Lung (tissue), 12 donors: ENCODE measurements around the gene SH3GL1. TPM values are rescaled to one million over a fixed set of nuclear protein-coding genes. Genes with fewer than 3 reads are reported as not detected.

ENCODE experiments used
- ATAC-seq: fragments of 200-7000 bp; cut with Tn5 transposase; one replicate; pipeline ENCODE4 v1.9.1; 2020; ENCODE audit warnings: moderate number of reproducible peaks; ENCODE audit not compliant: insufficient read depth, low FRiP score
- DNase-seq, 3 donors: peaks; one replicate each; pipeline ENCODE4 v3.0.0-alpha.2; 2013 to 2017
- H3K27ac ChIP-seq, 2 donors: one replicate each; pipeline ENCODE4 v1.5.1; 2013; ENCODE audit warnings: mild to moderate bottlenecking in 2 of 2, moderate library complexity in 2 of 2, control low read depth in 1 of 2, inconsistent platforms in 1 of 2, low read depth in 1 of 2, low read length in 1 of 2
- H3K27me3 ChIP-seq, 3 donors: one replicate each; pipeline ENCODE4 v1.5.1; 2013; ENCODE audit warnings: low read length in 2 of 3; ENCODE audit not compliant: control insufficient read depth in 3 of 3, insufficient read depth in 3 of 3
- H3K36me3 ChIP-seq, 4 donors: one replicate each; pipeline ENCODE4 v1.5.1; 2013; ENCODE audit warnings: low read length in 4 of 4, mild to moderate bottlenecking in 1 of 4, moderate library complexity in 1 of 4; ENCODE audit not compliant: control insufficient read depth in 4 of 4, insufficient read depth in 4 of 4
- H3K4me1 ChIP-seq, 5 donors: one replicate each; pipeline ENCODE4 v1.5.1; 2013; ENCODE audit warnings: low read length in 5 of 5, mild to moderate bottlenecking in 2 of 5, moderate library complexity in 1 of 5; ENCODE audit not compliant: control insufficient read depth in 5 of 5, insufficient read depth in 5 of 5
- H3K4me3 ChIP-seq: one replicate; pipeline ENCODE4 v1.5.1; 2013; ENCODE audit warnings: mild to moderate bottlenecking, control low read depth, moderate library complexity
- H3K9ac ChIP-seq, 2 donors: one replicate each; pipeline ENCODE4 v1.5.1; 2013; ENCODE audit warnings: low read length in 2 of 2, control low read depth in 1 of 2; ENCODE audit not compliant: insufficient read depth in 1 of 2
- H3K9me3 ChIP-seq, 4 donors: one replicate each; pipeline ENCODE4 v1.5.1; 2013; ENCODE audit warnings: low read length in 3 of 4, mild to moderate bottlenecking in 1 of 4, moderate library complexity in 1 of 4; ENCODE audit not compliant: control insufficient read depth in 4 of 4, insufficient read depth in 3 of 4
- WGBS, 2 donors: extraction: QIAGEN DNeasy Blood & Tissue Kit; methylation state at CpG; one replicate each; pipeline ENCODE4 v1.1.7; 2013; 5-methylcytosine and 5-hydroxymethylcytosine counted together
- polyA plus RNA-seq, 2 donors: library from polyadenylated mRNA; stranded (reverse); fragments of 200-250 nt; gene quantifications; one replicate each; pipeline ENCODE4 v1.2.1, GENCODE V29; 2013
- total RNA-seq, 2 donors: library from RNA; depleted of rRNA in 1 of 2; stranded (reverse); fragments of >200 nt in 1 of 2; gene quantifications; one replicate each; pipeline ENCODE4 v1.2.1, GENCODE V29; 2014 to 2021
- TF ChIP-seq, protein P1 (sequence below): IDR thresholded peaks from 2 replicates; pipeline ENCODE4 v1.5.1; 2012; ENCODE audit warnings: mild to moderate bottlenecking; ENCODE audit errors: control extremely low read depth, extremely low read depth
- donor health status: control.
- donor health status: control.
- donor health status: Bipolar disorder and iron deficiency.
- donor health status: healthy.
- donor health status: DM: yes; HTN: yes; CAD: no.

The SH3GL1 gene
- total and polyA plus RNA-seq, 4 donors: 30.6 to 68.6 (median 59.2) TPM

DNA sequence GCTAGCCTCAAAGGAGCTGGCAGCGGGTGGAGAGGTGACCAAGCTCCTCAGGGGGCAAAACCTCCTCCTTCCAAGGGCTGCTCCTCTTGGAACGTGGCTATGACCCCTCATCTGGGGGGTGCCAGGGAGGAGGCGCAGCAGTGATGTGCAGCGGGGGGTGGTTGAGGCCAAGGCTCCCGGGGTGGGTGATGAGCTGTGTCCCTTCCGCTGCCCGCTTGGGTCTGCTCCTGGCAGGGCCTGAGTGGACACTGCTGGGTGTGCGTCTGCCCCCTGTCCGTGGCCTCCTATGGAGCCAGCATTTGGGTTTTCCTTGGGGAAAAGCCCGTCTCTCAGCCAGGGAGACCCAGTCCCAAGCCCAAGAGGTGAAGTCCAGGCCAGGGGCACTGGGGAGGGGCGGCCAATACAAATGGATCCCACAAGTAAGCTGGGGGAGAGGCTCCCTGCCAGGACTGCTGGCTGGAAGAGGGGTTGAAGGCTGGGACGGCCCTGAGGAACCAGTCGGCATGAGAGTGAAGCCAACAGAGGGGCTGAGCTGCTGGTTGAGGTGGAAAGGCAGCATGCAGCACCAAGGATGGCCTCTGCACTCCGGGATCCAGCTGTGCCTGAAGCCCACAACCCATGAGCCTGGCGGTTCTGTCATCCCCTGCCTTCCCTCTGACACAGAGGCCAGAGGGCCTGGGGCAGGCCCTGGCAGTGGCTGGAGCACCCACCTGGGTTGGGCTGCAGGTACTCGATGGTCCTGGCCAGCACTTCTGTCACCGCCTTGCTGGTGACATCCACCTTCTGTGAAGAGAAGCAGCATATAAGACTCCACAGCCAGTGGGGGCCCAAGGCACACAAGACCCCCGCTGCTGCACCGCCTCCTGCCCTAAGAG is 34.3 kb downstream of the SH3GL1 start:
- Histone ChIP-seq H3K27me3 (no peaks in the 10 kb centered on the region), H3K4me1 (peaks cover 6 to 49% (median 25%) of the 10 kb centered on the region in 5 donors), H3K9me3 (no peaks in the 10 kb centered on the region), H3K9ac (no peak overlapping the region), H3K36me3 (peaks cover 7 to 53% (median 31%) of the 10 kb centered on the region in 4 donors), H3K27ac (no peak overlapping the region), H3K4me3 (no peak overlapping the region)
- ATAC-seq (no peak), DNase-seq (no peak)
- TF ChIP-seq, protein P1, sequence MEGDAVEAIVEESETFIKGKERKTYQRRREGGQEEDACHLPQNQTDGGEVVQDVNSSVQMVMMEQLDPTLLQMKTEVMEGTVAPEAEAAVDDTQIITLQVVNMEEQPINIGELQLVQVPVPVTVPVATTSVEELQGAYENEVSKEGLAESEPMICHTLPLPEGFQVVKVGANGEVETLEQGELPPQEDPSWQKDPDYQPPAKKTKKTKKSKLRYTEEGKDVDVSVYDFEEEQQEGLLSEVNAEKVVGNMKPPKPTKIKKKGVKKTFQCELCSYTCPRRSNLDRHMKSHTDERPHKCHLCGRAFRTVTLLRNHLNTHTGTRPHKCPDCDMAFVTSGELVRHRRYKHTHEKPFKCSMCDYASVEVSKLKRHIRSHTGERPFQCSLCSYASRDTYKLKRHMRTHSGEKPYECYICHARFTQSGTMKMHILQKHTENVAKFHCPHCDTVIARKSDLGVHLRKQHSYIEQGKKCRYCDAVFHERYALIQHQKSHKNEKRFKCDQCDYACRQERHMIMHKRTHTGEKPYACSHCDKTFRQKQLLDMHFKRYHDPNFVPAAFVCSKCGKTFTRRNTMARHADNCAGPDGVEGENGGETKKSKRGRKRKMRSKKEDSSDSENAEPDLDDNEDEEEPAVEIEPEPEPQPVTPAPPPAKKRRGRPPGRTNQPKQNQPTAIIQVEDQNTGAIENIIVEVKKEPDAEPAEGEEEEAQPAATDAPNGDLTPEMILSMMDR: no peak
- WGBS, 2 donors: 94 to 97% methylated on average over 19 of the region's 19 CpGs

DNA sequence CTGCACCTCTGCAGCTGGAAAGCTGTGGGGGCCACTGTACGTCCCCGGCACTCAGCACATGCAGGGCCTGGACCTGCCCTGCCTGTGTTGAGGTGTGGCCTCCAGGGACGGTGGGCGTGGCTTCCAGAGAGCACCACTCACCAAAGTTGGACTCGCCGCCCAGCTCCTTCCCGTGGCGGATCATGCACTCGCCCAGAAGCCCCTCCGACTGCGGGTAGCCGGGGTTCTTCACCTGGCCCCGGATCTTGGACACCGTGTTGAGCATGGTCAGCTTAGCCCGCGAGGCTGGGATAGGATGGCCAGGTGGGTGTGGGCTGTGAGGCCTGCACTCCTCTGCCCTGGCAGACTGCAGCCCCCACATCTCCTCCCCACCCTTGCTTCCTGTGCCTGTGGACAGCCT is 35.0 kb downstream of the SH3GL1 start:
- ATAC-seq (no peak), DNase-seq (no peak)
- Histone ChIP-seq H3K9ac (no peak overlapping the region), H3K36me3 (peaks cover 8 to 59% (median 29%) of the 10 kb centered on the region in 4 donors), H3K27me3 (no peaks in the 10 kb centered on the region), H3K4me1 (peaks cover 6 to 49% (median 24%) of the 10 kb centered on the region in 5 donors), H3K4me3 (no peak overlapping the region), H3K27ac (no peak overlapping the region), H3K9me3 (no peaks in the 10 kb centered on the region)
- TF ChIP-seq, protein P1: no peak
- 92% methylated on average over 16 of the region's 16 CpGs for WGBS, 2 donors

GRCh38 chr19:4363571-4364304 is 36.6 kb downstream of the SH3GL1 start:
- WGBS, 2 donors: 93 to 94% methylated on average over 25 to 26 of the region's 26 CpGs
- H3K36me3 ChIP-seq: peaks cover 9 to 74% (median 33%) of the 10 kb centered on the region in 4 donors
- TF ChIP-seq, protein P1: no peak
- ATAC-seq (no peak), DNase-seq (no peak)
- no peaks in the 10 kb centered on the region for H3K27me3 ChIP-seq
- H3K4me1 ChIP-seq: peaks cover 6 to 46% (median 12%) of the 10 kb centered on the region in 5 donors
- no peaks in the 10 kb centered on the region for H3K9me3 ChIP-seq
- no peak overlapping the region for H3K27ac ChIP-seq
- H3K9ac ChIP-seq: no peak overlapping the region
- no peak overlapping the region for H3K4me3 ChIP-seq
